ENCODE data around the gene STAMBPL1. TPM values are rescaled to one million over a fixed set of nuclear protein-coding genes. Genes with fewer than 3 reads are reported as not detected.
"Not testable (repeated sequence)": the region's sequence is repeated elsewhere in the genome, so short reads cannot be mapped to it uniquely, and the experiment has no call there.

Gene STAMBPL1
- total RNA-seq, 1 donor from 2014 or later: 15.7 TPM

GRCh38 chr10:88881922-88882645 is 2.0 kb downstream of the STAMBPL1 start:
- Histone ChIP-seq H3K36me3 (no peaks in the 10 kb centered on the region), H3K4me1 (peaks cover 34% of the 10 kb centered on the region), H3K27me3 (no peaks in the 10 kb centered on the region), H3K9me3 (no peaks in the 10 kb centered on the region), H3K27ac (peak overlapping the region; percentile 93), H3K4me3 (peak overlapping the region in 1 of 2 donors; percentile 79)
- no peak for TF ChIP-seq CTCF (IDR thresholded peaks at IDR 0.05)
- no peak for TF ChIP-seq POLR2A (IDR thresholded peaks at IDR 0.05)
- TF ChIP-seq POLR2AphosphoS5 (IDR thresholded peaks at IDR 0.05; ENCODE audit: insufficient read depth in 1 of 2, low read depth in 1 of 2): no peak
- no peak for DNase-seq (ENCODE audit: extremely low spot score in 2 of 2)
- intact Hi-C loops (cut with DNase I): loop anchor here (5.0 kb wide), 1 partner anchor 110 kb away; the partner anchor contains the start of gene FAS

DNA sequence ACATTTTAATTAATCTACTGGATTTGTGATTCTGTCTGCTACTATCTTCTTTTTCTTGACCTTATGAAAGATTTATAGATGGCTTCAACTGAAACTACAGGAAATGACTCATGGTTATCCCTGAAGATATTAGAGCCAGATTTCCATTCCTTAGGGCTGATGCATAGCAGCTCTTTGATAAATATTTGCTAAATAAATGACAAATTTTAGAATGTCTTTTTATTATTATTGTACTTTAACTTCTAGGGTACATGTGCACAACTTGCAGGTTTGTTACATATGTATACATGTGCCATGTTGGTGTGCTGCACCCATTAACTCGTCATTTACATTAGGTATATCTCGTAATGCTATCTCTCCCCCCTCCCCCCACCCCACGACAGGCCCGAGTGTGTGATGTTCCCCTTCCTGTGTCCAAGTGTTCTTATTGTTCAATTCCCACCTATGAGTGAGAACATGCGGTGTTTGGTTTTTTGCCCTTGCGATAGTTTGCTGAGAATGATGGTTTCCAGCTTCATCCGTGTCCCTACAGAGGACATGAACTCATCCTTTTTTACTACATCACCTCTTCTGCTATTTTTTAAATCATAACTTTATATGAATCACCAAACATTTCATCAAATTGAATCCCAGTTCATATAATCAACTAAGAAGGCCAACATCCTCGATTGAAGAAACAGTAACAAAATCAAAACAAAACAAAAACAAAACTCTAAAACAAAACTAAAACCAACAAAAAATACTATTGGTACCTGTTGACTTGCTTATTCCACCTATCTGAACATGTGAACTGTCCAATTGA is 2.8 kb downstream of the STAMBPL1 start:
- DNase-seq (ENCODE audit: extremely low spot score in 2 of 2); H3K27me3 ChIP-seq; H3K4me3 ChIP-seq; H3K36me3 ChIP-seq; H3K9me3 ChIP-seq: not testable (repeated sequence)
- peak overlapping the region; percentile 93 for H3K27ac ChIP-seq
- intact Hi-C loops (cut with DNase I): loop anchor here (5.0 kb wide), 1 partner anchor 109 kb away; the partner anchor contains the start of gene FAS
- peaks cover 34% of the 10 kb centered on the region for H3K4me1 ChIP-seq

DNA sequence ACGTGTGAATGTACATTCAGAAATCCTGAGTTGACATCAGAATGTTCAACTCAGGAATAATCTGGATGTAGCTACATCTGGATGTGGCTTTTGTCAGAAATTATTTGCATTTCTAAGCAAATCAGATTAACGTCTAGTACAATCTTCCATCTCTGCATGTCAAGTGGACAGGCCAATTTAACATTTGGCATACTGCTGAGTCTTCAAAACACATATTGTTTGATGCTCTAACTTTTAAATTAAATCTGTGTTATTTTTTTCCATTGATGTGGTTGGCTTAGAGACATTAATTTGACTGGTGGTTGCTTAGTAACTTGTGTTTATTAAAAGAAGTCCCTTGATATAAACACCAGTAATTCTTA is 3.4 kb downstream of the STAMBPL1 start:
- TF ChIP-seq POLR2A (IDR thresholded peaks at IDR 0.05): no peak
- no peak for TF ChIP-seq CTCF (IDR thresholded peaks at IDR 0.05)
- no peak for TF ChIP-seq POLR2AphosphoS5 (IDR thresholded peaks at IDR 0.05; ENCODE audit: insufficient read depth in 1 of 2, low read depth in 1 of 2)
- Histone ChIP-seq H3K27ac (no peak overlapping the region), H3K4me3 (no peak overlapping the region), H3K27me3 (no peaks in the 10 kb centered on the region), H3K4me1 (peaks cover 34% of the 10 kb centered on the region), H3K9me3 (no peaks in the 10 kb centered on the region), H3K36me3 (no peaks in the 10 kb centered on the region)
- intact Hi-C loops (cut with DNase I): loop anchor here (5.0 kb wide), 1 partner anchor 109 kb away; the partner anchor contains the start of gene FAS
- DNase-seq (ENCODE audit: extremely low spot score in 2 of 2): no peak

GRCh38 chr10:88886557-88886956 is 6.5 kb downstream of the STAMBPL1 start:
- Histone ChIP-seq H3K27me3 (no peaks in the 10 kb centered on the region), H3K36me3 (no peaks in the 10 kb centered on the region), H3K27ac (no peak overlapping the region), H3K4me3 (no peak overlapping the region), H3K9me3 (no peaks in the 10 kb centered on the region), H3K4me1 (peaks cover 19% of the 10 kb centered on the region)
- TF ChIP-seq CTCF (IDR thresholded peaks at IDR 0.05) (no peak), POLR2A (IDR thresholded peaks at IDR 0.05) (no peak), POLR2AphosphoS5 (IDR thresholded peaks at IDR 0.05; ENCODE audit: insufficient read depth in 1 of 2, low read depth in 1 of 2) (no peak)
- DNase-seq (ENCODE audit: extremely low spot score in 2 of 2): no peak
- intact Hi-C loops (cut with DNase I): no loop called here

GRCh38 chr10:88888810-88889445 is 8.9 kb downstream of the STAMBPL1 start:
- H3K4me3 ChIP-seq: no peak overlapping the region
- no peak for TF ChIP-seq POLR2A (IDR thresholded peaks at IDR 0.05)
- TF ChIP-seq CTCF (IDR thresholded peaks at IDR 0.05): no peak
- H3K9me3 ChIP-seq: no peaks in the 10 kb centered on the region
- intact Hi-C loops (cut with DNase I): no loop called here
- no peaks in the 10 kb centered on the region for H3K36me3 ChIP-seq
- H3K27ac ChIP-seq: no peak overlapping the region
- DNase-seq (ENCODE audit: extremely low spot score in 2 of 2): no peak
- no peaks in the 10 kb centered on the region for H3K27me3 ChIP-seq
- peaks cover 4% of the 10 kb centered on the region for H3K4me1 ChIP-seq

Data from vagina (tissue), 2 donors.